IMR-90 (cell line): ENCODE data around the gene NDUFAF8. TPM values are rescaled to one million over a fixed set of nuclear protein-coding genes. Genes with fewer than 3 reads are reported as not detected.

Experiments
- ATAC-seq: fragments of 200-7000 bp; cut with Tn5 transposase; 2 replicates; pipeline ENCODE4 v1.9.1; 2020; ENCODE audit warnings: low read depth, mild to moderate bottlenecking, moderate library complexity
- BruUV-seq: library from RNA; stranded (reverse); fragments of 400-500 nt; replicated peaks from 2 replicates; lab custom pipeline; 2021; lab: Mats Ljungman, UMichigan
- CTCF ChIA-PET: fragments of 300-600 bp; formaldehyde crosslinking; extraction: SDS; loops from one replicate; lab custom pipeline; 2021; ENCODE audit warnings: antibody characterized with exemption; lab: Yijun Ruan, JAX
- POLR2A ChIA-PET: fragments of 300-600 bp; sonication (Branson Sonifier 250); formaldehyde crosslinking; loops from one replicate; lab custom pipeline; 2022; ENCODE audit warnings: antibody characterized with exemption; ENCODE audit not compliant: unreplicated experiment; lab: Charles Lee
- DNase-seq: peaks from one replicate; pipeline ENCODE4 v3.0.0; 2013
- H2AFZ ChIP-seq: replicated peaks from 2 replicates; pipeline ENCODE3; 2013; ENCODE audit warnings: low read length, mild to moderate bottlenecking; ENCODE audit not compliant: poor library complexity
- H2AK5ac ChIP-seq: 2 replicates; pipeline ENCODE4 v1.6.1; 2013; ENCODE audit warnings: low read depth, low read length, inconsistent platforms
- H2AK9ac ChIP-seq: replicated peaks from 2 replicates; pipeline ENCODE3; 2013; ENCODE audit warnings: mild to moderate bottlenecking, low read depth, low read length, moderate library complexity; ENCODE audit not compliant: poor library complexity
- H2BK120ac ChIP-seq: 2 replicates; pipeline ENCODE4 v1.6.1; 2013; ENCODE audit warnings: low read depth, low read length, inconsistent platforms
- H2BK15ac ChIP-seq: 3 replicates; pipeline ENCODE4 v1.6.1; 2013; ENCODE audit warnings: low read depth, low read length, inconsistent platforms
- H2BK20ac ChIP-seq: 2 replicates; pipeline ENCODE4 v1.6.1; 2013; ENCODE audit warnings: low read depth, mild to moderate bottlenecking, inconsistent platforms, low read length, moderate library complexity
- H2BK5ac ChIP-seq: 2 replicates; pipeline ENCODE4 v1.6.1; 2013; ENCODE audit warnings: mild to moderate bottlenecking, low read depth, low read length, inconsistent platforms; ENCODE audit not compliant: poor library complexity, severe bottlenecking
- H3K14ac ChIP-seq: replicated peaks from 2 replicates; pipeline ENCODE4 v1.6.1; 2013; ENCODE audit warnings: low read depth, low read length, inconsistent platforms
- H3K18ac ChIP-seq: 2 replicates; pipeline ENCODE4 v1.6.1; 2013; ENCODE audit warnings: low read depth, low read length, control low read depth
- H3K23ac ChIP-seq: 2 replicates; pipeline ENCODE4 v1.6.1; 2013; ENCODE audit warnings: low read depth, low read length, inconsistent platforms
- H3K27ac ChIP-seq: 2 replicates; pipeline ENCODE4 v1.5.1; 2013; ENCODE audit warnings: mild to moderate bottlenecking, control low read depth, low read length; ENCODE audit not compliant: insufficient read depth
- H3K27me3 ChIP-seq: 2 replicates; pipeline ENCODE4 v1.6.1; 2013; ENCODE audit warnings: low read length; ENCODE audit not compliant: control insufficient read depth, insufficient read depth
- H3K36me3 ChIP-seq: 2 replicates; pipeline ENCODE4 v1.6.1; 2013; ENCODE audit warnings: low read length, mixed read lengths; ENCODE audit not compliant: control insufficient read depth, insufficient read depth
- H3K4ac ChIP-seq: 2 replicates; pipeline ENCODE4 v1.6.1; 2013; ENCODE audit warnings: low read depth, low read length, inconsistent platforms
- H3K4me1 ChIP-seq: 2 replicates; pipeline ENCODE4 v1.6.1; 2013; ENCODE audit warnings: low read length, mixed read lengths; ENCODE audit not compliant: control insufficient read depth, insufficient read depth
- H3K4me2 ChIP-seq: 2 replicates; pipeline ENCODE4 v1.6.1; 2013; ENCODE audit warnings: low read depth, mild to moderate bottlenecking, control low read depth, low read length, moderate library complexity
- H3K4me3 ChIP-seq: 2 replicates; pipeline ENCODE4 v1.5.1; 2013; ENCODE audit warnings: low read depth, mild to moderate bottlenecking, control low read depth, low read length, moderate library complexity; ENCODE audit not compliant: insufficient read depth
- H3K56ac ChIP-seq: 2 replicates; pipeline ENCODE4 v1.6.1; 2013; ENCODE audit warnings: low read length, inconsistent platforms; ENCODE audit not compliant: insufficient read depth; ENCODE audit errors: extremely low read depth
- H3K79me1 ChIP-seq, 2 experiments: 2 replicates each; pipeline ENCODE4 v1.6.1; 2013; ENCODE audit warnings: low read length in 2 of 2, inconsistent platforms in 1 of 2, low read depth in 1 of 2
- H3K9ac ChIP-seq: 2 replicates; pipeline ENCODE4 v1.6.1; 2013; ENCODE audit warnings: low read depth, low read length, control low read depth
- H3K9me1 ChIP-seq: 2 replicates; pipeline ENCODE4 v1.6.1; 2013; ENCODE audit warnings: low read length, inconsistent platforms; ENCODE audit not compliant: insufficient read depth
- H3K9me3 ChIP-seq: 2 replicates; pipeline ENCODE4 v1.6.1; 2013; ENCODE audit warnings: low read length; ENCODE audit not compliant: control insufficient read depth, insufficient read depth
- H4K20me1 ChIP-seq: 2 replicates; pipeline ENCODE4 v1.6.1; 2013; ENCODE audit warnings: low read length, inconsistent platforms; ENCODE audit not compliant: insufficient read depth
- H4K5ac ChIP-seq: 2 replicates; pipeline ENCODE4 v1.6.1; 2013; ENCODE audit warnings: mild to moderate bottlenecking, low read depth, low read length, control low read depth
- H4K8ac ChIP-seq, 2 experiments: 2 replicates each; pipeline ENCODE4 v1.6.1; 2013; ENCODE audit warnings: low read depth in 2 of 2, low read length in 2 of 2, control low read depth in 1 of 2, inconsistent platforms in 1 of 2
- H4K91ac ChIP-seq: 2 replicates; pipeline ENCODE4 v1.6.1; 2013; ENCODE audit warnings: low read depth, low read length, inconsistent platforms; ENCODE audit not compliant: insufficient read depth
- CEBPB ChIP-seq: IDR thresholded peaks from 2 replicates; pipeline ENCODE4 v1.6.1; 2012; ENCODE audit warnings: low read depth, low read length, improper control_type of control experiment
- CHD1 ChIP-seq: IDR thresholded peaks from 2 replicates; pipeline ENCODE4 v1.6.1; 2012; ENCODE audit warnings: low read depth, low read length, improper control_type of control experiment
- FOS ChIP-seq: fragments of 150-350 bp; IDR thresholded peaks from 2 replicates; pipeline ENCODE4 v1.6.1; 2016; ENCODE audit warnings: low read depth, low read length
- MAFK ChIP-seq: IDR thresholded peaks from 2 replicates; pipeline ENCODE4 v1.6.1; 2012; ENCODE audit warnings: low read depth, low read length, improper control_type of control experiment
- MXI1 ChIP-seq: IDR thresholded peaks from 2 replicates; pipeline ENCODE4 v1.6.1; 2012; ENCODE audit warnings: low read depth, mild to moderate bottlenecking, low read length, moderate library complexity, borderline replicate concordance
- NFE2L2 ChIP-seq: fragments of 150-350 bp; IDR thresholded peaks from 2 replicates; pipeline ENCODE4 v1.6.1; 2016; ENCODE audit warnings: low read depth, mild to moderate bottlenecking, low read length
- POLR2A ChIP-seq: IDR thresholded peaks from 2 replicates; pipeline ENCODE4 v1.6.1; 2012; ENCODE audit warnings: mild to moderate bottlenecking, low read depth, low read length
- RAD21 ChIP-seq: IDR thresholded peaks from 2 replicates; pipeline ENCODE4 v1.6.1; 2012; ENCODE audit warnings: low read length, improper control_type of control experiment
- RFX5 ChIP-seq: IDR thresholded peaks from 2 replicates; pipeline ENCODE4 v1.8.0; 2012; ENCODE audit warnings: low read depth, mild to moderate bottlenecking, low read length, moderate library complexity
- USF2 ChIP-seq: fragments of 150-350 bp; IDR thresholded peaks from 2 replicates; pipeline ENCODE4 v1.6.1; 2017; ENCODE audit warnings: mild to moderate bottlenecking, antibody characterized with exemption, low read length, low read depth
- WGBS, 2 experiments: methylation state at CpG; one replicate each; pipeline versions ENCODE4 v1.1.5 to v1.1.7; 2013; ENCODE audit warnings: missing lambda C conversion rate in 2 of 2; ENCODE audit not compliant: insufficient read length in 1 of 2; ENCODE audit errors: extremely low coverage in 2 of 2; 5-methylcytosine and 5-hydroxymethylcytosine counted together
- dilution Hi-C: fragments of 300-500 bp; cut with HindIII; formaldehyde crosslinking; loops from one replicate; pipeline ENCODE4 v1.14.3; 2018; ENCODE audit warnings: low sequenced_read_pairs; ENCODE audit not compliant: unreplicated experiment
- in situ Hi-C: fragments of 300-500 bp; cut with MboI; formaldehyde crosslinking; loops from 3 replicates; pipeline ENCODE4 v1.14.3; 2019; ENCODE audit warnings: low sequenced_read_pairs, inconsistent platforms, mixed read lengths
- intact Hi-C: fragments of 100-400 bp; cut with micrococcal nuclease; formaldehyde crosslinking; loops from 2 replicates; pipeline ENCODE4 v1.10.0; 2022
- polyA plus RNA-seq, 3 experiments: library from polyadenylated mRNA; depleted of rRNA; stranded (reverse); fragments of >200 nt; gene quantifications; 2 replicates each; pipeline ENCODE4 v1.2.3, GENCODE V29; 2012; ENCODE audit warnings: low replicate concordance in 1 of 3
- total RNA-seq: library from RNA; depleted of rRNA; stranded (reverse); fragments of >200 nt; gene quantifications from 2 replicates; pipeline ENCODE4 v1.2.3, GENCODE V29; 2012
- TF ChIP-seq, protein P1 (sequence below): conservative IDR thresholded peaks from 2 replicates; pipeline ENCODE4 v1.5.1; 2012; ENCODE audit warnings: mild to moderate bottlenecking, low read depth, low read length, improper control_type of control experiment
- TF ChIP-seq, protein P2 (sequence below): fragments of 150-350 bp; IDR thresholded peaks from 2 replicates; pipeline ENCODE4 v1.6.1; 2016; ENCODE audit warnings: low read depth, mild to moderate bottlenecking, low read length, moderate library complexity, borderline replicate concordance

Gene NDUFAF8
- total and polyA plus RNA-seq, 2 of the 4 experiments (the other 2 are of a cell fraction) = 11.1 to 65.0 TPM

GRCh38 chr17:81202318-81202717 lies 36.8 kb upstream of the NDUFAF8 start:
- Histone ChIP-seq H4K91ac (no peak overlapping the region), H2BK15ac (no peak overlapping the region), H3K79me1 (no peaks in the 10 kb centered on the region), H2AK9ac (no peak overlapping the region), H3K23ac (no peak overlapping the region), H2AFZ (no peak overlapping the region), H3K18ac (no peak overlapping the region), H3K36me3 (peaks cover 6% of the 10 kb centered on the region; the same call in 1 of the 2 replicates), H4K8ac (no peak overlapping the region), H3K27ac (no peak overlapping the region), H3K4me3 (no peak overlapping the region), H3K9ac (no peak overlapping the region), H3K56ac (no peak overlapping the region), H2BK5ac (no peak overlapping the region), H2BK20ac (no peak overlapping the region), H3K9me1 (no peaks in the 10 kb centered on the region), H2AK5ac (no peak overlapping the region), H2BK120ac (no peak overlapping the region), H3K9me3 (no peaks in the 10 kb centered on the region), H3K4me1 (no peaks in the 10 kb centered on the region), H3K4me2 (no peak overlapping the region), H3K4ac (no peak overlapping the region), H3K27me3 (no peaks in the 10 kb centered on the region), H4K5ac (no peak overlapping the region), H4K20me1 (peaks cover 5% of the 10 kb centered on the region; the same call in 1 of the 2 replicates), H3K14ac (no peak overlapping the region)
- WGBS, 2 experiments = 89% methylated on average over 3 of the region's 10 CpGs; no CpG with 5 or more reads in 1 of the 2 experiments
- ATAC-seq = no peak
- BruUV-seq = no TSS peak
- CTCF ChIA-PET = no interaction called here
- in situ Hi-C loops = no loop called here
- no peak for DNase-seq
- intact Hi-C loops = no loop called here
- TF ChIP-seq, protein P1, sequence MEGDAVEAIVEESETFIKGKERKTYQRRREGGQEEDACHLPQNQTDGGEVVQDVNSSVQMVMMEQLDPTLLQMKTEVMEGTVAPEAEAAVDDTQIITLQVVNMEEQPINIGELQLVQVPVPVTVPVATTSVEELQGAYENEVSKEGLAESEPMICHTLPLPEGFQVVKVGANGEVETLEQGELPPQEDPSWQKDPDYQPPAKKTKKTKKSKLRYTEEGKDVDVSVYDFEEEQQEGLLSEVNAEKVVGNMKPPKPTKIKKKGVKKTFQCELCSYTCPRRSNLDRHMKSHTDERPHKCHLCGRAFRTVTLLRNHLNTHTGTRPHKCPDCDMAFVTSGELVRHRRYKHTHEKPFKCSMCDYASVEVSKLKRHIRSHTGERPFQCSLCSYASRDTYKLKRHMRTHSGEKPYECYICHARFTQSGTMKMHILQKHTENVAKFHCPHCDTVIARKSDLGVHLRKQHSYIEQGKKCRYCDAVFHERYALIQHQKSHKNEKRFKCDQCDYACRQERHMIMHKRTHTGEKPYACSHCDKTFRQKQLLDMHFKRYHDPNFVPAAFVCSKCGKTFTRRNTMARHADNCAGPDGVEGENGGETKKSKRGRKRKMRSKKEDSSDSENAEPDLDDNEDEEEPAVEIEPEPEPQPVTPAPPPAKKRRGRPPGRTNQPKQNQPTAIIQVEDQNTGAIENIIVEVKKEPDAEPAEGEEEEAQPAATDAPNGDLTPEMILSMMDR = no peak
- TF ChIP-seq, protein P2, sequence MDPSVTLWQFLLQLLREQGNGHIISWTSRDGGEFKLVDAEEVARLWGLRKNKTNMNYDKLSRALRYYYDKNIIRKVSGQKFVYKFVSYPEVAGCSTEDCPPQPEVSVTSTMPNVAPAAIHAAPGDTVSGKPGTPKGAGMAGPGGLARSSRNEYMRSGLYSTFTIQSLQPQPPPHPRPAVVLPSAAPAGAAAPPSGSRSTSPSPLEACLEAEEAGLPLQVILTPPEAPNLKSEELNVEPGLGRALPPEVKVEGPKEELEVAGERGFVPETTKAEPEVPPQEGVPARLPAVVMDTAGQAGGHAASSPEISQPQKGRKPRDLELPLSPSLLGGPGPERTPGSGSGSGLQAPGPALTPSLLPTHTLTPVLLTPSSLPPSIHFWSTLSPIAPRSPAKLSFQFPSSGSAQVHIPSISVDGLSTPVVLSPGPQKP = no peak
- TF ChIP-seq CEBPB = no peak
- TF ChIP-seq MXI1 = no peak
- TF ChIP-seq MAFK = no peak
- no peak for TF ChIP-seq FOS
- no peak for TF ChIP-seq USF2
- TF ChIP-seq POLR2A = no peak
- no peak for TF ChIP-seq RFX5
- TF ChIP-seq NFE2L2 = no peak
- TF ChIP-seq RAD21 = no peak
- TF ChIP-seq CHD1 = no peak
- dilution Hi-C loops = no loop called here
- POLR2A ChIA-PET = no interaction called here
